GM10248 (cell line): ENCODE measurements around the gene B4GALT6.
"Not testable (repeated sequence)": the region's sequence is repeated elsewhere in the genome, so short reads cannot be mapped to it uniquely, and the experiment has no call there.

Source experiments
- CTCF ChIA-PET: fragments of 300-600 bp; sonication (Branson Sonifier 250); formaldehyde crosslinking; extraction: SDS; loops from one replicate; lab custom pipeline; 2021; ENCODE audit warnings: antibody characterized with exemption; lab: Yijun Ruan, JAX
- POLR2A ChIA-PET: fragments of 350-650 bp; sonication (Branson Sonifier 250); formaldehyde crosslinking; extraction: SDS; loops from one replicate; lab custom pipeline; 2020; ENCODE audit warnings: antibody characterized with exemption; lab: Yijun Ruan, JAX
- DNase-seq: peaks from one replicate; pipeline ENCODE4 v3.0.0; 2012; ENCODE audit errors: extremely low spot score
- CTCF ChIP-seq: IDR thresholded peaks from 2 replicates; pipeline ENCODE4 v1.5.1; 2012; ENCODE audit warnings: mild to moderate bottlenecking, low read depth; ENCODE audit errors: extremely low read depth, missing control alignments, control extremely low read depth

The B4GALT6 gene

GRCh38 chr18:31684279-31685096 lies at the start of gene B4GALT6:
Gene B4GALT6, minus strand, starts transcription at chr18:31684581. Its CDS starts 155 bp downstream, at chr18:31684426.
- POLR2A ChIA-PET = interaction anchor here (0.6 kb wide), 2 partner anchors 22 to 191 kb away, joined by 3 to 5 read pairs; no protein-coding TSS in a partner anchor
- CTCF ChIA-PET = interaction anchor here (0.8 to 5.8 kb wide), 13 partner anchors 9 to 259 kb away, joined by 3 to 33 read pairs (median 5); partner anchors contain the start of gene TRAPPC8
- TF ChIP-seq CTCF = peak; percentile 4
- DNase-seq = peak; percentile 73

- CTCF ChIA-PET = interaction anchor here (0.9 to 8.7 kb wide), 3 partner anchors 7 to 168 kb away, joined by 3 to 66 read pairs (median 3); no protein-coding TSS in a partner anchor
- no peak for TF ChIP-seq CTCF
- POLR2A ChIA-PET = no interaction called here
- DNase-seq = no peak
These were observed 47.2 kb upstream of the B4GALT6 start for GRCh38 chr18:31731628-31732027.

GRCh38 chr18:31729196-31729595 lies 44.8 kb upstream of the B4GALT6 start:
- POLR2A ChIA-PET, DNase-seq: not testable (repeated sequence)
- CTCF ChIA-PET = interaction anchor here (1.2 kb wide), 1 partner anchor 36 kb away, joined by 3 read pairs; no protein-coding TSS in a partner anchor

GRCh38 chr18:31723990-31724711 lies 39.8 kb upstream of the B4GALT6 start:
- ChIA-PET POLR2A (no interaction called here), CTCF (interaction anchor here (0.7 to 5.5 kb wide), 28 partner anchors 9 to 348 kb away, joined by 3 to 69 read pairs (median 5); no protein-coding TSS in a partner anchor)
- TF ChIP-seq CTCF = no peak

GRCh38 chr18:31723639-31723989 lies 39.2 kb upstream of the B4GALT6 start:
- TF ChIP-seq CTCF = no peak
- no peak for DNase-seq
- CTCF ChIA-PET = interaction anchor here (1.1 to 5.5 kb wide), 26 partner anchors 9 to 1849 kb away, joined by 3 to 69 read pairs (median 6); partner anchors contain the start of gene TRAPPC8
- POLR2A ChIA-PET = no interaction called here

More at GRCh38 chr18:31723990-31724711, 39.8 kb upstream of the B4GALT6 start:
- DNase-seq = peak; percentile 40

- ChIA-PET POLR2A (no interaction called here), CTCF (interaction anchor here (0.6 to 5.5 kb wide), 53 partner anchors 8 to 1848 kb away, joined by 3 to 69 read pairs (median 4); partner anchors contain the start of gene TRAPPC8)
- peak; percentile 89 for TF ChIP-seq CTCF
- DNase-seq = peak; percentile 79
These were observed 38.1 kb upstream of the B4GALT6 start for GRCh38 chr18:31722369-31722957.
